A673 (cell line): ENCODE data around the gene TNFAIP2. TPM values are rescaled to one million over a fixed set of nuclear protein-coding genes. Genes with fewer than 3 reads are reported as not detected.
A peak's percentile ranks its signal among the peaks of the same experiment; 100 is the strongest.

Source experiments
- BruUV-seq: library from RNA; stranded (reverse); fragments of 400-500 nt; replicated peaks from 2 replicates; lab custom pipeline; 2021; lab: Mats Ljungman, UMichigan
- CTCF ChIA-PET: fragments of 300-600 bp; sonication (Branson Sonifier 250); formaldehyde crosslinking; loops from one replicate; lab custom pipeline; 2022; ENCODE audit warnings: antibody characterized with exemption; lab: Charles Lee
- POLR2A ChIA-PET: fragments of 300-600 bp; sonication (Branson Sonifier 250); formaldehyde crosslinking; loops from one replicate; lab custom pipeline; 2022; ENCODE audit warnings: antibody characterized with exemption; ENCODE audit not compliant: low non-redundant PET; lab: Charles Lee
- DNase-seq: peaks from one replicate; pipeline ENCODE4 v3.0.0-alpha.2; 2015; ENCODE audit warnings: low spot score
- H3K27ac ChIP-seq: fragments of 200-600 bp; sonication (generic); 2 replicates; pipeline ENCODE4 v1.5.1; 2016; ENCODE audit warnings: mixed run types, low read depth, mild to moderate bottlenecking, mixed read lengths, antibody characterized with exemption, low read length; ENCODE audit not compliant: poor library complexity, severe bottlenecking
- H3K27me3 ChIP-seq: fragments of 200-600 bp; sonication (generic); replicated peaks from 2 replicates; pipeline ENCODE4 v1.6.1; 2017; ENCODE audit warnings: mixed run types, low read depth, mild to moderate bottlenecking, mixed read lengths, antibody characterized with exemption, low read length; ENCODE audit not compliant: insufficient read depth, poor library complexity
- H3K36me3 ChIP-seq: fragments of 200-600 bp; sonication (generic); 2 replicates; pipeline ENCODE4 v1.6.1; 2016; ENCODE audit warnings: mixed run types, mild to moderate bottlenecking, mixed read lengths, antibody characterized with exemption, low read length; ENCODE audit not compliant: insufficient read depth, poor library complexity, severe bottlenecking
- H3K4me1 ChIP-seq: fragments of 200-600 bp; sonication (generic); 2 replicates; pipeline ENCODE4 v1.6.1; 2017; ENCODE audit warnings: mixed run types, mild to moderate bottlenecking, mixed read lengths, antibody characterized with exemption, low read length; ENCODE audit not compliant: insufficient read depth, poor library complexity, severe bottlenecking
- H3K4me3 ChIP-seq: fragments of 200-600 bp; sonication (generic); 2 replicates; pipeline ENCODE4 v1.5.1; 2016; ENCODE audit warnings: low read depth, mixed run types, mild to moderate bottlenecking, mixed read lengths, low read length; ENCODE audit not compliant: poor library complexity, severe bottlenecking
- H3K9me3 ChIP-seq: fragments of 200-600 bp; sonication (generic); 2 replicates; pipeline ENCODE4 v1.6.1; 2016; ENCODE audit warnings: mixed run types, low read depth, mild to moderate bottlenecking, mixed read lengths, antibody characterized with exemption, low read length; ENCODE audit not compliant: poor library complexity, severe bottlenecking
- CTCF ChIP-seq: fragments of 300-800, 200-600 bp; sonication (generic); conservative IDR thresholded peaks from 2 replicates; pipeline ENCODE4 v1.5.1; 2017; ENCODE audit warnings: low read depth, mild to moderate bottlenecking, antibody characterized with exemption, low read length, moderate library complexity, mixed read lengths
- EZH2 ChIP-seq: fragments of 200-600 bp; sonication (generic); IDR thresholded peaks from 2 replicates; pipeline ENCODE4 v1.6.1; 2017; ENCODE audit warnings: borderline replicate concordance, low read depth, mild to moderate bottlenecking, mixed read lengths, antibody characterized with exemption, low read length; ENCODE audit not compliant: poor library complexity, severe bottlenecking
- intact Hi-C: fragments of 100-400 bp; cut with micrococcal nuclease; formaldehyde crosslinking; loops from one replicate; pipeline ENCODE4 v1.10.0; 2022; ENCODE audit not compliant: unreplicated experiment
- total RNA-seq: library from RNA; stranded (reverse); gene quantifications from 2 replicates; pipeline ENCODE4 v1.2.3, GENCODE V29; 2021

The TNFAIP2 gene
- total RNA-seq, 1 experiment from 2014 or later = 5.5 TPM

GRCh38 chr14:103084021-103084919 lies 39.0 kb upstream of the TNFAIP2 start, which contains the start of gene LBHD2:
Gene LBHD2 (plus strand): TSS chr14:103084210. CDS start chr14:103086013, 1,803 bp downstream.
- peak; percentile 46 for DNase-seq
- intact Hi-C loops = no loop called here
- BruUV-seq = no TSS peak
- no peaks in the 10 kb centered on the region for H3K4me1 ChIP-seq
- no peaks in the 10 kb centered on the region for H3K9me3 ChIP-seq
- TF ChIP-seq CTCF (no peak), EZH2 (no peak)
- ChIA-PET CTCF (no interaction called here), POLR2A (interaction anchor here (0.7 kb wide), 1 partner anchor 91 kb away, joined by 9 read pairs; no protein-coding TSS in a partner anchor)
- H3K36me3 ChIP-seq = no peaks in the 10 kb centered on the region
- no peak within 1 kb of the TSS for H3K27ac ChIP-seq
- peak within 1 kb of the TSS; percentile 33 for H3K4me3 ChIP-seq
- no peaks in the 10 kb centered on the region for H3K27me3 ChIP-seq

GRCh38 chr14:103085106-103086091 lies 37.9 kb upstream of the TNFAIP2 start:
- Histone ChIP-seq H3K9me3 (no peaks in the 10 kb centered on the region), H3K36me3 (no peaks in the 10 kb centered on the region), H3K27ac (no peak overlapping the region), H3K4me3 (no peak overlapping the region), H3K4me1 (no peaks in the 10 kb centered on the region), H3K27me3 (no peaks in the 10 kb centered on the region)
- CTCF ChIA-PET = no interaction called here
- no peak for TF ChIP-seq EZH2
- no peak; the same call in 1 of the 2 replicates for TF ChIP-seq CTCF
- POLR2A ChIA-PET = no interaction called here
- intact Hi-C loops = no loop called here
- BruUV-seq = no TSS peak
- DNase-seq = no peak

GRCh38 chr14:103086771-103087342 lies 36.4 kb upstream of the TNFAIP2 start:
- ChIA-PET POLR2A (no interaction called here), CTCF (interaction anchor here (0.6 to 0.7 kb wide), 2 partner anchors 13 to 18 kb away, joined by 4 read pairs; no protein-coding TSS in a partner anchor)
- Histone ChIP-seq H3K36me3 (no peaks in the 10 kb centered on the region), H3K4me3 (no peak overlapping the region), H3K27me3 (no peaks in the 10 kb centered on the region), H3K4me1 (peaks cover 3% of the 10 kb centered on the region), H3K27ac (no peak overlapping the region), H3K9me3 (no peaks in the 10 kb centered on the region)
- intact Hi-C loops = no loop called here
- BruUV-seq = no TSS peak
- TF ChIP-seq CTCF (no peak), EZH2 (no peak)
- no peak for DNase-seq
